ENCODE results near the gene CTSO. TPM values are rescaled to one million over a fixed set of nuclear protein-coding genes. Genes with fewer than 3 reads are reported as not detected.

CTSO gene
- total and polyA plus RNA-seq, 8 donors, result 1.2 to 41.7 (median 5.7) TPM

GRCh38 chr4:155906554-155907247, 47.0 kb downstream of the CTSO start:
- WGBS, 5 donors, result 58 to 64% (median 61%) methylated on average over 6 of the region's 6 CpGs
- Histone ChIP-seq H3K4me3 (no peak overlapping the region), H3K27ac (no peak overlapping the region), H3K36me3 (no peaks in the 10 kb centered on the region), H3K9me3 (no peaks in the 10 kb centered on the region), H3K4me1 (no peaks in the 10 kb centered on the region), H3K27me3 (no peaks in the 10 kb centered on the region)
- TF ChIP-seq EP300 (IDR thresholded peaks at IDR 0.05) (no peak), CTCF (IDR thresholded peaks at IDR 0.05) (no peak), POLR2AphosphoS5 (IDR thresholded peaks at IDR 0.05) (no peak), POLR2A (IDR thresholded peaks at IDR 0.05) (no peak)
- intact Hi-C loops (cut with DNase I; ENCODE audit: low total_unique reads), result no loop called here
- DNase-seq, result peak in 1 of 2 donors; percentile 80

GRCh38 chr4:155904331-155904730, 49.3 kb downstream of the CTSO start:
- H3K36me3 ChIP-seq, result no peaks in the 10 kb centered on the region
- 25 to 48% (median 32%) methylated on average over 3 of the region's 3 CpGs for WGBS, 5 donors
- intact Hi-C loops (cut with DNase I; ENCODE audit: low total_unique reads), result no loop called here
- no peak overlapping the region for H3K4me3 ChIP-seq
- no peak for DNase-seq
- H3K4me1 ChIP-seq, result peaks cover 0 to 11% (median 3%) of the 10 kb centered on the region in 4 donors
- no peaks in the 10 kb centered on the region for H3K9me3 ChIP-seq
- TF ChIP-seq EP300 (IDR thresholded peaks at IDR 0.05) (no peak), POLR2A (IDR thresholded peaks at IDR 0.05) (no peak), CTCF (IDR thresholded peaks at IDR 0.05) (no peak), POLR2AphosphoS5 (IDR thresholded peaks at IDR 0.05) (no peak)
- H3K27ac ChIP-seq, result no peak overlapping the region
- no peaks in the 10 kb centered on the region for H3K27me3 ChIP-seq

- no peaks in the 10 kb centered on the region for H3K36me3 ChIP-seq
- intact Hi-C loops (cut with DNase I; ENCODE audit: low total_unique reads), result no loop called here
- peak in 1 of 2 donors; percentile 21 for DNase-seq
- 26 to 53% (median 43%) methylated on average over 1 of the region's 1 CpG for WGBS, 5 donors
- H3K27me3 ChIP-seq, result no peaks in the 10 kb centered on the region
- TF ChIP-seq CTCF (IDR thresholded peaks at IDR 0.05), result no peak
- no peak for TF ChIP-seq POLR2A (IDR thresholded peaks at IDR 0.05)
- no peak for TF ChIP-seq EP300 (IDR thresholded peaks at IDR 0.05)
- TF ChIP-seq POLR2AphosphoS5 (IDR thresholded peaks at IDR 0.05), result no peak
- no peak within 1 kb of the TSS for H3K4me3 ChIP-seq
- peaks cover 0 to 11% (median 3%) of the 10 kb centered on the region in 4 donors for H3K4me1 ChIP-seq
- no peaks in the 10 kb centered on the region for H3K9me3 ChIP-seq
- H3K27ac ChIP-seq, result no peak within 1 kb of the TSS
Measured at GRCh38 chr4:155903453-155903852, 50.2 kb downstream of the CTSO start, which contains the start of gene TDO2. TSS of gene TDO2 (plus strand) at chr4:155903696. CDS start at chr4:155903759, 63 bp downstream.

GRCh38 chr4:155901013-155901412, 52.7 kb downstream of the CTSO start:
- Histone ChIP-seq H3K4me3 (no peak overlapping the region), H3K4me1 (peaks cover 0 to 11% (median 3%) of the 10 kb centered on the region in 4 donors), H3K9me3 (peaks cover 0 to 6% (median 0%) of the 10 kb centered on the region in 4 donors), H3K27ac (no peak overlapping the region), H3K27me3 (no peaks in the 10 kb centered on the region), H3K36me3 (no peaks in the 10 kb centered on the region)
- intact Hi-C loops (cut with DNase I; ENCODE audit: low total_unique reads), result no loop called here
- TF ChIP-seq POLR2A (IDR thresholded peaks at IDR 0.05), result no peak
- TF ChIP-seq POLR2AphosphoS5 (IDR thresholded peaks at IDR 0.05), result no peak
- no peak for TF ChIP-seq EP300 (IDR thresholded peaks at IDR 0.05)
- no peak for TF ChIP-seq CTCF (IDR thresholded peaks at IDR 0.05)
- WGBS, 5 donors, result 85 to 91% (median 88%) methylated on average over 2 of the region's 2 CpGs
- no peak for DNase-seq

All from stomach (tissue), 9 donors.